Dermis microvascular lymphatic vessel endothelial cell (primary cell): Measurements from ENCODE around the gene ZGRF1. TPM values are rescaled to one million over a fixed set of nuclear protein-coding genes. Genes with fewer than 3 reads are reported as not detected.
"Not testable (repeated sequence)": the region's sequence is repeated elsewhere in the genome, so short reads cannot be mapped to it uniquely, and the experiment has no call there.

Source experiments
- DNase-seq, 2 donors: peaks; one replicate each; pipeline versions ENCODE4 v3.0.0 to v3.0.0-alpha.2; 2010; ENCODE audit warnings: low read depth in 2 of 2
- total RNA-seq: library from RNA; depleted of rRNA; stranded (reverse); fragments of >200 nt; gene quantifications from 2 replicates; pipeline ENCODE4 v1.2.1, GENCODE V29; 2014

The ZGRF1 gene
- total RNA-seq, 1 donor from 2014 or later = 8.1 TPM

DNA sequence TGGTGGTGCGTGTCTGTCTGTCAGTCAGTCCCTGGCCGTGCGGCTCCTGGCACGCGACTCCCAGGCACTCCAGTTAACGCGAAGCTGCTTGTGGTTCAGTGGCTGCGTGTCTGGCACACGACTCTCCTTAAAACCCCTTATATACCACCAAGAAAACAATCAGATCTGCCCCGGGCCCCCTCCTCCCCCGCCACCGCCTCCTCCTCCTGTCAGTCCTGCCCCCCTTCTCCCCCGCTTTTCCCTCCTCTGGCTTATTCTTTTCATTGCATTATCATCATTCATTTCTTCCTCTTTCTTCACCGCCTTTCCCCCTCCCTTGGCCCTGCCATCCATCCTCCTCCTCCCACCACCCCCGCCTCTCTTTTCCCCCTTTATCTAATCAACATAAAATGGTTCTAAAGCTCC, 120.6 kb downstream of the ZGRF1 start, which contains the start of gene NEUROG2:
Gene NEUROG2, minus strand, starts transcription at position 115 of the 405 bp plus-strand sequence. CDS start 705 bp downstream, outside the sequence.
- DNase-seq = no peak

GRCh38 chr4:112515198-112516065, 121.3 kb downstream of the ZGRF1 start:
- DNase-seq = peak in 1 of 2 donors; percentile 34

DNA sequence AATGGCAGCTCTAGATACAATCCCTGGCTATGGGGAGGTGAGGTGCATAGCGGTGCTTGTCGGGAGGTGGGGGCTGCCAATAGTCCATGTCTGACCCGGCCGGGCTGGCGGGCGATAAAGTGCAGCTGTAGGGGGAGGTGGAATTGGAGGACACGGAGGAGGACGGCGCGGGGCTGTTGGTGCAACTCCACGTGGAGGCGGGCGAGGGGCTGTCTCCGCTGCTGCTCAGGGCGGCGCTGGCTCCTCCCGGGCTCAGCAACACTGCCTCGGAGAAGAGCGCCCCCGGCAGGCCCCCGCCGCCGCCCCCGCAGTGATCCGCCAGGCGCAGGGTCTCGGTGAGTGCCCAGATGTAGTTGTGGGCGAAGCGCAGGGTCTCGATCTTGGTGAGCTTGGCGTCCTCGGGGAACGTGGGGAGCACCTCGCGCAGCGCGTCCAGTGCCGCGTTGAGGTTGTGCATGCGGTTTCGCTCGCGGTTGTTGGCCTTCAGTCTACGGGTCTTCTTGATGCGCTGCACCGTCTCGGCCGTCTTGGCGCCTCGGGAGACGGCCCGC, 122.0 kb downstream of the ZGRF1 start:
- no peak for DNase-seq

DNA sequence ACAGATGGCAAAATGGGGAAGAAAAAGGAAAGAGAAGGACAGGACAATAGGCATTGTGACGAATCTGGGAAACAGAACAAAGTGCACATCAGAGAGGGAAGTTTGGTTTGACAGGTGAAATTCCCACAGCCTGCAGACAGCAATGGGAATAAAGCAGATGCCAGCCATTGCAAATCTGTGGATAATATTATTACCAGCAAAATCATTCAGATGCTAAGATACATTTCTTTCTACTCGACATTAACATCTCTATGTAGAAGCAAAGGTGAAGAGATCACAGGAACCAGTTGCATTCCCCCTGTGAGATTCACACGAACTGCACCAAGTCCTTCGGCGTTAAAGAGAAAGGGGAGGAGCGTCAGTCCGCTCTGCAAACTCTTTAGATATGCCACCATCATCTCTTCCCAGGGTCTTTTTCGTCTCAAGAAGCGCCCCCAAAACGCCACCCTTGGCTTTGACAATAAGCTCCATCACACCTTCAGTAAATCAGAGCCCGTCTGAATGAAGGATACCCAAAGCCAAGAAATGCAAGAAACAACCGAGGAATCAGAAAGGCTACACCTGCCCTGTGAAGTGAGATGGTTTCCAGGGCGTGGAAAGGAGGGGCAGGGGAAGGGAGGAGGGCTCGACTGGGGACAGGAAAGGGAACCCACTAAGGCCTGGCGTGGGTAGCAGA, 122.6 kb downstream of the ZGRF1 start:
- DNase-seq = no peak

DNA sequence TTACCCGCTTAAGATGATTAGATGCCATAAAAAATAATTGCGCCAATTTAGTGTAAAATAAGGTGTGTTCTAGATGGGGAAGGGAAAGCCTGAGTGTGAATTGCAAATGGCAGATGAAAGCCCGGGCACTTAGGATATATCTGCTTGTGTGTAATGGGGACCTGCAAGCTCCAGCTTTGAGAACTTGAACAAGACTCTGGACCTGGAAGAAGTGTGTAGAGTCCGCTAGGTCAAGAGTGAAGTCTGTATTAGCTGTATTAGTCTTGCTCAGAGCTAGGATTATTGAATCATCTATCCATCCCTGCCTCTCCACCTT, 124.9 kb downstream of the ZGRF1 start:
- DNase-seq = no peak

GRCh38 chr4:112511093-112511802, 125.5 kb downstream of the ZGRF1 start:
- no peak for DNase-seq

DNA sequence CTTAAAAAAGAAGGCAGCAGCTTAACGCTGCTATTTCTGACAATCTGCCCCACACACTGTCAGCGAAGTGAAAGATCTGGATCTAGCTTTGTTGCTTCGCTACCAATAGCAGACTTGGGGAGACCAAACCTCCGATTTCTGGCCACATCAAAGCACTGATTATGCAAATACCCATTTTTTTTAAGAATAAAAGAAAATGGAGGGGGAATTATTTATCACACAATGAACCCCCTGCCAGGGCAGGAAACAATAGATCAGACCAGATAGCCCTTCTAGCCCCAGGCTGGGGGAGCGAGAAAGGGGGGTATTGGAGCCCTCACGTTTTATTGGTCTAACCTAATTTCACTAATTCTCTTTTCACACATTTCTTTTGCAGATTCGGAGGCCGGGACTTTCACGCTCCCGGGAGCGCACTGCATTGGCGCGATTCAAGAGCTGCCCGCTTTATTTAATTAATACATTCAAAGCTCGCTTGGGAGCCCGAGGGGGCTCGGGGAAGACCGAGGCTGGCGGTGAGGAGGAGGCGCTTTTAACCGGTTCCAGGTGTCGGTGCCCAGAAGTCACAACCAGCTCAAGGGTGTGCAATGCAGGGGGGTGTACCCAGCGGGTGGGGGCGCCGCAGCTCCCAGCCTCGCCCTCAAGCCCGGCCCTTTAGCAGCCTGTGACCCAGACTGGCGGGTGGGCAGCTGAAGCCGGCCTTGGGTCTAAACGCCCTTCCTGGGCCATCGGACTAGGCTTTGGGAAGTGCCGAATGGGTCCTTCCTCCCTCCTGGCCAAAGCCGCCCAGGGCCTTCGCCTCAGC, 126.2 kb downstream of the ZGRF1 start:
- DNase-seq = no peak

GRCh38 chr4:112509243-112510141, 127.2 kb downstream of the ZGRF1 start:
- DNase-seq = no peak

DNA sequence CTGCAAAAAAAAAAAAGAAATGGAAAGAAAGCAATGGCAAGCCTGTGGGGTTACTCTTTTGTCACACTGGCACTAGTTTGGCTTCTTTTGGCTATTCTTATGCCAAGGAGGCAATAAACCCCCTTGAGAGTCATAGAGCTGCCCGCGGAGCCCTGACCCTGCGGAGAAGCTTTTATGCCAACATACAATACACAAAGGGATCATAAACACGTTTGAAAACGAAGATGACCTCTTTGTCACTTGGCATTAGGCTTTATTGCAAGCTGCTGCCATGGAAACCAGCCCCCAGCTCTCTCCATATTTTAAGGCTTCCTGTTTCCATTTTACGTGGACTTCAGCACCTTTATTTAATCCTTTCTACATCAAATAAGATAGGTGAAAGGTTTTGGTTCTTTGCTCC, 128.4 kb downstream of the ZGRF1 start:
- DNase-seq = no peak

- DNase-seq = no peak
These were observed 131.9 kb downstream of the ZGRF1 start for GRCh38 chr4:112504807-112505206.

DNA sequence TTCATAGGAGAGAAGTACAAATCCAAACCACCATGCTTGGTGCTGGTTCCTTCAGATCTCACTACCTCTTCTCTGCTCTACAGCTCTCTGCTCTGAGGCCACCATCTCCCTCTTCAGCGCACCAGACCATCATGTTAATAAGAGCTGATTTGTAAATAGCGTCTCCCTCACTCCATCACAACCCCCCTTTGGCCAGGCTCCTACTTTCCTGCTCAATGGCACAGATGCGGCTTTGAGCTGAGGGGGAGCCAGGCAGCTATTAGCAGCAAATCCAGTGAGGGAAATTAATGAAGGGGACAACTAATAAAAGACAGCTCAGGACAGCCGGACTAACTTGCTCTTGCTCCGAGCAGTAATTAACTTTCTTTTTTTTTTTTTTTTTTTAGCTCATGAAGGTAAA, 133.8 kb downstream of the ZGRF1 start:
- DNase-seq = no peak

DNA sequence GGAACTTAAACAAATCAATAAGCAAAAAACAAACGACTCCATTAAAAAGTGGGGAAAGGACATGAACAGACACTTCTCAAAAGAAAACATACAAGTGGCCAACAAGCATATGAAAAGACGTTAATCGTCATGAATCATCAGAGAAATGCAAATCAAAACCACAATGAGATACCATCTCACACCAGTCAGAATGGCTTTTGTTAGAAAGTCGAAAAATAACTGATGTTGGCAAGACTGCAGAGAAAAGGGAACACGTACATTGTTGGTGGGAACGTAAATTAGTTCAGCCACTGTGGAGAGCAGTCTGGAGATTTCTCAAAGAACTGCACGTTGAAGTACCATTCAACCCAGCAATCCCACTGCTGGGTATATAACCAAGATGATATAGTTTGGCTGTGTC, 144.4 kb downstream of the ZGRF1 start:
- no peak for DNase-seq

- DNase-seq = not testable (repeated sequence)
These were observed 145.9 kb downstream of the ZGRF1 start for GRCh38 chr4:112490808-112491207.

Other genes starting within 250 kb of the ZGRF1 start
- gene NEUROG2, start 120.7 kb downstream of the ZGRF1 start, total RNA-seq = not detected in 2 replicates
- gene LARP7, start 234 bp upstream of the ZGRF1 start, total RNA-seq = 10.4 and 13.7 TPM in 2 replicates